SJSA1 (cell line): Measurements from ENCODE around the gene ILF2. TPM values are rescaled to one million over a fixed set of nuclear protein-coding genes. Genes with fewer than 3 reads are reported as not detected.
A peak's percentile ranks its signal among the peaks of the same experiment; 100 is the strongest.
"Not testable (repeated sequence)": the region's sequence is repeated elsewhere in the genome, so short reads cannot be mapped to it uniquely, and the experiment has no call there.

Experiments used
- DNase-seq, 2 experiments: peaks; one replicate each; pipeline ENCODE4 v3.0.0-alpha.2; 2015 to 2020; ENCODE audit warnings: low spot score in 2 of 2, low read depth in 1 of 2
- H3K27ac ChIP-seq: fragments of 250-450 bp; sonication (Bioruptor Pico); 2 replicates; pipeline ENCODE4 v1.5.1; 2020; ENCODE audit warnings: mild to moderate bottlenecking, moderate library complexity
- H3K27me3 ChIP-seq: fragments of 250-450 bp; sonication (Bioruptor Pico); replicated peaks from 2 replicates; pipeline ENCODE4 v1.5.1; 2020; ENCODE audit warnings: mild to moderate bottlenecking, moderate library complexity
- H3K36me3 ChIP-seq: fragments of 250-450 bp; sonication (Bioruptor Pico); 2 replicates; pipeline ENCODE4 v1.5.1; 2020; ENCODE audit warnings: mild to moderate bottlenecking
- H3K4me1 ChIP-seq: fragments of 250-450 bp; sonication (Bioruptor Pico); replicated peaks from 2 replicates; pipeline ENCODE4 v1.6.1; 2021; ENCODE audit warnings: mild to moderate bottlenecking
- H3K4me3 ChIP-seq: fragments of 250-450 bp; sonication (Bioruptor Pico); 2 replicates; pipeline ENCODE4 v1.5.1; 2020; ENCODE audit warnings: mild to moderate bottlenecking
- H3K9me3 ChIP-seq: fragments of 250-450 bp; sonication (Bioruptor Pico); replicated peaks from 2 replicates; pipeline ENCODE4 v1.5.1; 2020; ENCODE audit warnings: mild to moderate bottlenecking
- total RNA-seq: library from RNA; depleted of rRNA; stranded (reverse); fragments of >200 nt; shearing (Covaris generic); gene quantifications from 2 replicates; pipeline ENCODE4 v1.2.3, GENCODE V29; 2014; rRNA removed

The ILF2 gene
- 347 and 370 TPM in 2 replicates for total RNA-seq

DNA sequence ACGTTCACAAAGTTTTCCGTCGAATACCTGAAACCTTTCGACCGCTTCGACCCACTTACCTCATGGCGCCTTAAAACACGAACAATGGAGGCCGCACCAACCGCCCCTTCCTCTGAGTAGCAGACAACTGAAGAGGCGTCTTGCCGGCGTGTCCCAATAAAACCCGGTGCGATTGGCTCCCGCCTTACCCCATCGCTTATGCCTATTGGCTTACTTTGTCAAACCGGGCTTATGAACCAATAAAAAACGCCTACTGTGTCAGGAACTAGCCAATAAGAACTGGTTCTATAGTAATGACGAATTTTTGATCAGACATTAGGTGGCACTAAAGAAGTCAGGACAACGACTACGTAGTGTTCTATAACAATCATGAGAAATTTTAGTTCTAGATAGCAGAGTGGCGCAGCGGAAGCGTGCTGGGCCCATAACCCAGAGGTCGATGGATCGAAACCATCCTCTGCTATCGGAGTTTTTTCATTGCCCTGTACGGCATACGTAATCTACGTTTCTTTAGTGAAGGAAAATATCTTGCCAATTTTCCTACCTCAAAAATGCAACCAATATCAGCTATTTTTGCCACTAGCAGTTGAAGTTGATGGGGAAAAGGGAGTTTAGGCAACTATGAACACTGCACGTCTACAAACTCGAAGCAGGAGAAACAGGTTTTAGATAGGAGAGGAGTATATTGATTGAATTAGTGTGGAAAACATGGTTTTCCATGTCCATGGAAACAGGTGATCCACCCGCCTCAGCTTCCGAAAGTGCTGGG is at the start of gene ILF2:
TSS of gene ILF2 (minus strand) at position 135 of the 769 bp plus-strand sequence. CDS start at position 64, 71 bp downstream.
- Histone ChIP-seq H3K27ac (peak within 1 kb of the TSS; percentile 80), H3K27me3 (no peaks in the 10 kb centered on the region), H3K4me3 (peak within 1 kb of the TSS; percentile 54), H3K36me3 (peaks cover 47% of the 10 kb centered on the region), H3K9me3 (no peaks in the 10 kb centered on the region), H3K4me1 (peaks cover 6% of the 10 kb centered on the region)
- DNase-seq, result peak; percentile 98 to 100

DNA sequence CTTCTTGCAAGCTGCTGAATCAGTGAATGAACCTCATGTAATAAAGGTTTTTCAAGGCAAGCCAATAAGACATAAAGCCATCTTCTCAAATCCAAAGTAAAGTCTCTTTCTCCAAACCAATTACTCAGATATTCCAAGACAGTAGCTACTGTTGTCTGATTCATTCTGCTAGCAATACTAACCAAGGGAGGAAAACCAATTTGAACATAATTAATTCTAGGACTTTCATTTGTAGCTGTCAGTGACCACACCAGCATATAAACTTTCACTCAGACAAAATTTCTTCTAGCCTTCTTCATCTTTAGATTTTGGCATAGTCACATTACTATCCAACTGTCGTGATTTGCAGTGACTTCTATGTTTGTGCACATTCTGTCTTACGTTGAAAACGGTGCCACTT is 46.5 kb upstream of the ILF2 start:
- no peaks in the 10 kb centered on the region for H3K27me3 ChIP-seq
- no peaks in the 10 kb centered on the region for H3K9me3 ChIP-seq
- no peak for DNase-seq
- no peaks in the 10 kb centered on the region for H3K4me1 ChIP-seq
- no peak overlapping the region for H3K4me3 ChIP-seq
- no peak overlapping the region for H3K27ac ChIP-seq
- no peaks in the 10 kb centered on the region for H3K36me3 ChIP-seq

- not testable (repeated sequence) for H3K4me3 ChIP-seq, H3K4me1 ChIP-seq, H3K9me3 ChIP-seq, DNase-seq, H3K27me3 ChIP-seq, H3K27ac ChIP-seq, H3K36me3 ChIP-seq
Measured at GRCh38 chr1:153716211-153716610, 45.4 kb upstream of the ILF2 start.

- no peaks in the 10 kb centered on the region for H3K4me1 ChIP-seq
- H3K27me3 ChIP-seq, result no peaks in the 10 kb centered on the region
- DNase-seq, result no peak
- H3K36me3 ChIP-seq, result no peaks in the 10 kb centered on the region
- no peaks in the 10 kb centered on the region for H3K9me3 ChIP-seq
- H3K27ac ChIP-seq, result no peak overlapping the region
- no peak overlapping the region for H3K4me3 ChIP-seq
Measured at GRCh38 chr1:153711026-153711425, 40.2 kb upstream of the ILF2 start.

DNA sequence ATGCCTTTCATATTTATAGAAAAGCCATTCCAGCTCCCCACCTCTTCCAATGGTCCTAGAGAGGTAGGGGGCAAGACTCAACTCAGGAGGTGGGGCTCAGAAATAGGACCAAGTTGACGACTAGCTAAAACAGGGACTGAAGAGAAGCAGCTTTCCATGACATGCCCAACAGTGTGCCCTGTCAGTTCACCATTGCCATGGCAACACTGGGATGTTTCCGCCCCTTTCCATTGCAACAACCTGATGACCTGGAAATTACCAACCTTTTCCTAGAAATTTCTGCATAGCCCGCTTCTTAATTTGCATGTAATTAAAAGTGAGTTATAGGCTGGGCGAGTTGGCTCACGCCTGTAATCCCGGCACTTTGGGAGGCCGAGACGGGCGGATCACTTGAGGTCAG is 34.7 kb upstream of the ILF2 start:
- Histone ChIP-seq H3K27me3 (no peaks in the 10 kb centered on the region), H3K36me3 (no peaks in the 10 kb centered on the region), H3K4me3 (no peak overlapping the region), H3K4me1 (no peaks in the 10 kb centered on the region), H3K27ac (no peak overlapping the region), H3K9me3 (no peaks in the 10 kb centered on the region)
- DNase-seq, result no peak

DNA sequence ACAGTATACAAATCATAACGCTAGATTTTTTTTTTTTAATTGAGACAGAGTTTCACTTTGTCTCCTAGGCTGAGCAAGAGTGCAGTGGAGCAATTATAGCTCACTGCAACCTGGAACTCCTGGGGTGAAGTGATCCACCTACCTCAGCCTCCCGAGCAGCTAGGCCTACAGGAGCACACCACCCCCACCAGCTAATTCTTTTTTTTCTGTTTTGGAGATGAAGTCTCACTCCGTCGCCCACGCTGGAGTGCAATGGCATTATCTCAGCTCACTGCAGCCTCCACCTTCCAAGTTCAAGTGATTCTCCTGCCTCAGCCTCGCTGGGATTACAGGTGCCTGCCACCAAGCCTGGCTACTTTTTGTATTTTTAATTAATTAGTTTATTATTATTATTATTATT is 29.0 kb upstream of the ILF2 start:
- H3K27me3 ChIP-seq, result no peaks in the 10 kb centered on the region
- no peak for DNase-seq
- H3K4me1 ChIP-seq, result no peaks in the 10 kb centered on the region

GRCh38 chr1:153698923-153699714 is 28.3 kb upstream of the ILF2 start:
- DNase-seq, result no peak

More for the DNA sequence above, 29.0 kb upstream of the ILF2 start:
- Histone ChIP-seq H3K4me3 (no peak overlapping the region), H3K27ac (no peak overlapping the region), H3K36me3 (no peaks in the 10 kb centered on the region), H3K9me3 (no peaks in the 10 kb centered on the region)

GRCh38 chr1:153698020-153698922 is 27.5 kb upstream of the ILF2 start:
- DNase-seq, result no peak

More at GRCh38 chr1:153698923-153699714, 28.3 kb upstream of the ILF2 start:
- no peak overlapping the region for H3K27ac ChIP-seq
- H3K27me3 ChIP-seq, result no peaks in the 10 kb centered on the region
- no peak overlapping the region for H3K4me3 ChIP-seq
- no peaks in the 10 kb centered on the region for H3K9me3 ChIP-seq
- no peaks in the 10 kb centered on the region for H3K36me3 ChIP-seq
- no peaks in the 10 kb centered on the region for H3K4me1 ChIP-seq

GRCh38 chr1:153697191-153698019 is 26.6 kb upstream of the ILF2 start:
- H3K4me1 ChIP-seq, result no peaks in the 10 kb centered on the region
- no peak for DNase-seq
- no peak overlapping the region for H3K27ac ChIP-seq
- H3K9me3 ChIP-seq, result no peaks in the 10 kb centered on the region
- H3K4me3 ChIP-seq, result no peak overlapping the region
- H3K27me3 ChIP-seq, result no peaks in the 10 kb centered on the region
- H3K36me3 ChIP-seq, result no peaks in the 10 kb centered on the region

More at GRCh38 chr1:153698020-153698922, 27.5 kb upstream of the ILF2 start:
- Histone ChIP-seq H3K27ac (no peak overlapping the region), H3K9me3 (no peaks in the 10 kb centered on the region), H3K36me3 (no peaks in the 10 kb centered on the region), H3K27me3 (no peaks in the 10 kb centered on the region), H3K4me1 (no peaks in the 10 kb centered on the region), H3K4me3 (no peak overlapping the region)

DNA sequence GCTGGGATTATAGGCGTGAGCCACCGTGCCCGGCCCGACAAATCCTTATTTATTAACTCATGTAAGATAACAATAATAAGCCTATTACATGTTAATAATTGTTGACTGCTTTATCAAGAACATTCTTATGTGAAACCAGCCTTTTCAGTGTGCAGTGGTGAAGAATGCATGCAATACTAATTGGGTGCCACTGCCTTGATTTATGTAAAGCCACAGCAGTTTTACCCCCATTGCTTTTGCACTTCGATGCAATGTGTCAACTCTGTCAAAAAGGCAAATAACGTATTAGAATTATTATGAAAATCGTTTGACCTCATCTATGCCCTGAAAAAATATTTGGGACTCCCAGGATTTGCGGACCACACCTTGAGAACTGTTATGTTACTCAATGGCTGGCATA is 25.9 kb upstream of the ILF2 start:
- DNase-seq, result no peak
- no peak overlapping the region for H3K4me3 ChIP-seq
- H3K9me3 ChIP-seq, result no peaks in the 10 kb centered on the region
- no peaks in the 10 kb centered on the region for H3K36me3 ChIP-seq
- no peaks in the 10 kb centered on the region for H3K4me1 ChIP-seq
- no peak overlapping the region for H3K27ac ChIP-seq
- H3K27me3 ChIP-seq, result no peaks in the 10 kb centered on the region

GRCh38 chr1:153693466-153693865 is 22.7 kb upstream of the ILF2 start:
- 0 out of 2 replicates have a peak, but pooled peaks cover 5% of the 10 kb centered on the region for H3K27me3 ChIP-seq
- H3K4me1 ChIP-seq, result no peaks in the 10 kb centered on the region
- DNase-seq, result no peak
- no peak overlapping the region for H3K27ac ChIP-seq
- no peak overlapping the region for H3K4me3 ChIP-seq
- no peaks in the 10 kb centered on the region for H3K36me3 ChIP-seq
- no peaks in the 10 kb centered on the region for H3K9me3 ChIP-seq

DNA sequence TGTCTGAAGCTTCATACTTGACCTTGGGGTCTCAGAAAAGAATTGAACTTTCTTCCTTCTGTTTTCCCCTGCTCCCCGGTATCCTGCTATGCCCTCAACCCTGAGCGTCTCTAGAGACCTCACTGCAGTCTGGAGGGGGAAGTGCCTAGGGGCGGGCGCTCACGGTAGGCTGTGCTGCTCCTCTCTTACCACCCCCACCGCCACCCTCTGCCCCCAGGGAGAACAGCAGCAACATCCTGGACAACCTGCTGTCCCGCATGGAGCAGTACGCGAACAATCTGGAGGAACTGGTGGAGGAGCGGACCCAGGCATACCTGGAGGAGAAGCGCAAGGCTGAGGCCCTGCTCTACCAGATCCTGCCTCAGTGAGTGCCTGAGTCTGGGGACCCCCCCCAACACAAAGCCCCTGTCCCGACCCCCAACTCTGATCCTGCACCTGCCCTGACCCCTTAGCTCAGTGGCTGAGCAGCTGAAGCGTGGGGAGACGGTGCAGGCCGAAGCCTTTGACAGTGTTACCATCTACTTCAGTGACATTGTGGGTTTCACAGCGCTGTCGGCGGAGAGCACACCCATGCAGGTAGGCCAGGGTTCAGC is 18.0 kb upstream of the ILF2 start:
- no peak for DNase-seq
- no peak overlapping the region for H3K4me3 ChIP-seq
- H3K27ac ChIP-seq, result no peak overlapping the region
- H3K4me1 ChIP-seq, result no peaks in the 10 kb centered on the region
- H3K27me3 ChIP-seq, result 0 out of 2 replicates have a peak, but pooled peaks cover 9% of the 10 kb centered on the region
- H3K9me3 ChIP-seq, result no peaks in the 10 kb centered on the region
- H3K36me3 ChIP-seq, result no peaks in the 10 kb centered on the region
